T-helper 1 cell (primary cell): ENCODE data around the gene SNCG.
A peak's percentile ranks its signal among the peaks of the same experiment; 100 is the strongest.
"Not testable (repeated sequence)": the region's sequence is repeated elsewhere in the genome, so short reads cannot be mapped to it uniquely, and the experiment has no call there.

Experiments
- DNase-seq, 5 donors: peaks; one replicate each; pipeline ENCODE4 v3.0.0-alpha.2; 2012 to 2020

Gene SNCG

GRCh38 chr10:86961481-86962091 is 3.2 kb downstream of the SNCG start:
- DNase-seq = no peak

GRCh38 chr10:86962136-86962980 is 4.0 kb downstream of the SNCG start:
- no peak for DNase-seq

GRCh38 chr10:86962981-86963310 is 4.5 kb downstream of the SNCG start:
- DNase-seq = no peak

DNA sequence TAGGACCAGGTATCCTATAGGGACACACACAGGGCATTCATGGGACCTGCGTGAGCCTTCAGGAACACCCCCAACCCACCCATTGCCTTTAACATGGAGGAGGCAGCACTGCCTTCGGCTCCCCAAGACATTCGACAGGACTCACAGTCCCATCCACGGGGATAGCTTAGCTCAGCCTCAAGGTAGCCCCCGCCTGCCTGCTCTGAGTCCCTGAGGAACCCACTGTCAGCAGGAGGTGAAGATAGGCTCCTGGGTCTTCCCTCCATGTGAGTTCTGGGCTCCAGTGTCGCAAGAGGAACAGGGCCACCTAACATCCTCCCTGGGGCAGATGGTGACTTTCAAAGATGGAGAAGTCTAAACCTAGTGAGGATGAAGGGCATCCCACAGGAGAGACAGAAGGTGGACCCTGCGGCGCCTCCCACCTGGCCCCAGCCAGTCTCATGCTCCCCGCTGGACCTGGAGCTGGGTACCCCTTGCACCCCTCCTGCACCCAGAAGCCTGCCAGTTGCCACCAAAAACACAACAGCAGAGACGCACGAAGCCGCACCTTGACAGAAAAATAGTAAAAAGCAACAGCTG is 5.0 kb downstream of the SNCG start:
- no peak for DNase-seq

- no peak for DNase-seq
Observed at GRCh38 chr10:86964061-86964846, 5.9 kb downstream of the SNCG start.

GRCh38 chr10:86964847-86965190 is 6.4 kb downstream of the SNCG start:
- DNase-seq = no peak

- DNase-seq = no peak
Observed at GRCh38 chr10:86965986-86966654, 7.7 kb downstream of the SNCG start.

DNA sequence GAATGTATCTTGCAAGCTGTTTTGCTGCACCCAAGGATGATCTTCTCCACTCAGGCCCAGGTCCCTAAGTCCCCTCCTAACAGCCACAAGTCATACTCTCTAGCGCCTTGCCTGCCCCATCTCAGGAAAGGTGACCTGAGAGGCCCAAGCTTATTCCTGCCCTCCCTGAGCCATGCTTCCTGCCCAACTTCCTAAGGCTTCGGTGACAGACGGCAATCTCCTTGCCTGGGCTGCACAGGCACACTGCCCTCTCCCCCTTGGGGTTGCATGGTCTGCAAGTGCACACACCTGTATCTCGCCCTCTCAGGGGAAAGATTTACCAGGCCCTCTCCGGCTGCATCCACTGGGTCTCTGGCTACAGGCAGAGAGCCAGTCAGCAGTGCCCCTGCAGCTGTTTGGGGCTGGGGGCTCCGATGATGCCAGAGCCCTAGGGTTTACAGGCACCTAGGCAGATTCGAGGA is 9.1 kb downstream of the SNCG start:
- no peak for DNase-seq

- DNase-seq = no peak
Observed at GRCh38 chr10:86968271-86968993, 10.0 kb downstream of the SNCG start, which contains the start of gene ADIRF. ADIRF (plus strand) TSS chr10:86968482; CDS start chr10:86968545, 63 bp downstream.

DNA sequence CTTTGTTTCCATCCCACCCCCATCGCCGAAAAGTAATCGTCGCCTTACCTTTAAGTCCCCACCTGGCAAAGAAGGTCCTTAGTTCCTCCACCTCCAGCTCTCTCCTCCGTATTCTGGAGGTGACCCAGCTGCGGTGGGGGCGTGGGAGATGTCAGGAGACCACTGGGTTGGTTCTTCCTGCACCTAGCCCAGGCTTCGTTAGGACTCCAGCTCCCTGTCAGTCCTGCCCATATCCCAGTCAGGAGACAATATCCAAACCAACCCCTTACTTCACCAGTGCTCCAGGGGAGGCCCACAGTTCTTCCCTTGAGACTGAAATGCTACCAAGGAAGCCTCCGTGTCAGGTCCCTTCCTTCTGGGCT is 10.6 kb downstream of the SNCG start:
- no peak for DNase-seq

- DNase-seq = no peak
Observed at GRCh38 chr10:86969421-86970041, 11.1 kb downstream of the SNCG start.

- DNase-seq = peak in 1 of 5 donors; percentile 15
Observed at GRCh38 chr10:86970162-86970981, 12.0 kb downstream of the SNCG start.

GRCh38 chr10:86970982-86971231 is 12.5 kb downstream of the SNCG start:
- DNase-seq = no peak

GRCh38 chr10:86971232-86971991 is 13.0 kb downstream of the SNCG start:
- DNase-seq = peak; percentile 79 to 90 (median 87)

DNA sequence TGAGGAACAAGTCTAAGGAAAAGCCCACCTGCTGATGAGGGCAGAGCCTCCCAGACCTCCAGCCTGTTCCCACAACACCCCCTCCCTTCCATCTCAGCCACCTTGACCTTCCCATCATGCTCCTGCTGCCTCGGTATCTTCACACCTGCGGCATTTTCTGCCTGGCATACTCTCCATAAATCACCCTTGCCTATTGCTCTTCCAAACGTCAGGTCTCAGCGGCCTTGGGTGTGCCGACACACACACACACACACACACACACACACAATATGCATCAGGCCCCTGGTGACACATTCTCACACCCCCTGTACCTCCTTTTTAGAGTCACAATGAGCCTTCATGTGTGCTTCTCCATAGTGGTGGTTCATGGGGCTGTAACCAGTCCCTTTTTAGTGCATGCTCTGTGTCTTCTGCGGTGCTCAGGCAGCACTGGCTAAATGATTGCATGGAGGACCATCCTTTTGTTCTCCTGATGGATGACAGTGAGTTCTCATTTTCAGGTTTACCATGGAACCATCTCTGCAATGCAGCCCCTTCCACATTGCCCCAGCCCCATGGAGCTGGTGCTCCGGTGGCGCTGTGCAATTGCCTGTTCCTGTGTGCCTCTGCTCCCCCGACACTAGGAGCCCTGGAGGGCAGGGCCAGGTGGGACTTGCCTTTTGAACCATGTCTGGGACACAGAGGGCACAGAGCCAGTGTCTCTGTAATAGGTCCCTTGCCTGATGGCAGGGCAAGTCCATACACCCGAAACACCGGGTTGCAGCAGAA is 14.4 kb downstream of the SNCG start:
- no peak for DNase-seq

GRCh38 chr10:86974484-86974883 is 16.1 kb downstream of the SNCG start:
- no peak for DNase-seq

DNA sequence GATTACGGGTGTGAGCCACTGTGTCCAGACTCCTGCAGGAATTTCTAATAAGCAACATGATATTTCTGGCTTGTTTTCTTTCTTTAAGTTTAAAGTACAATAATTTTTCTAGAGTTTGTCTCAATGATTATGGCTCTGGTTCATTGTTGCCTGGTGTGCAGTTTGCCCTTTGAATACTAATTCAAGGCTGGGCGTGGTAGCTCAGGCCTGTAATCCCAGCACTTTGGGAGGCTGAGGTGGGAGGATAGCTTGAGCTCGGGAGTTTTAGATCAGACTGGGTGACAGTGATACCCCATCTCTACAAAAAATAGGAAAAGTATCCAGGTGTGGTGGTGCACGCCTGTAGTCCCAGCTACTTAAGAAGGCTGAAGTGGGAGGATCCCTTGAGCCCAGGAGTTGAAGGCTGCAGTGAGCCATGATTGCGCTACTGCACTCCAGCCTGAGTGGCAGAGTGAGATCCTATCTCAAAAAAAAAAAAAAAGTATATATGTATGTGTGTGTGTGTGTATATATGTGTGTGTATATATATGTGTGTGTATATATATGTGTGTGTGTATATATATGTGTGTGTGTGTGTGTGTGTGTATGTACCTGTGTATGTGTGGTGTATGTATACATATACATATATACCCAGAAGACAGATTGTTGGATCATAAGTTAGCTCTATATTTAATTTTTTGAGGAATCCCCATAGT is 18.1 kb downstream of the SNCG start:
- no peak for DNase-seq

DNA sequence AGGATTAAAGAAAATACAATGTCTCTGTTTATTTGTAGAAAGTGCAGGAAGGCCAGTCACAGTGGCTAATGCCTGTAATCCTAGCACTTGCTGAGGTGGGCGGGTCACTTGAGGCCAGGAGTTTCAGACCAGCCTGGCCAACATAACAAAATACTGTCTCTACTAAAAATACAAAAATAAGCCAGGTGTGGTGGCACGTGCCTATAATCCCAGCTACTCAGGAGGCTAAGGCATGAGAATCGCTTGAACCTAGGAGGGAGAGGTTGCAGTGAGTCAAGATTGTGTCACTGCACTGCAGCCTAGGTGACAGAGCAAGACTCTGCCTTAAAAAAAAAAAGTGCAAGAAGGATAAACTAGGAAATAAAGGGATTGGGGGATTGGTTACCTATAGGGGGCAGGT is 20.1 kb downstream of the SNCG start:
- not testable (repeated sequence) for DNase-seq
